HG02798 (cell line): ENCODE measurements around the gene CD93.
A peak's percentile ranks its signal among the peaks of the same experiment; 100 is the strongest.

ENCODE experiments used
- ATAC-seq: cut with Tn5 transposase; IDR thresholded peaks from one replicate; pipeline ENCODE4 v1.9.1; 2021; ENCODE audit warnings: mild to moderate bottlenecking; ENCODE audit not compliant: unreplicated experiment, poor library complexity

CD93 gene

GRCh38 chr20:23101696-23102406 lies 15.7 kb upstream of the CD93 start:
- no peak for ATAC-seq

- ATAC-seq: no peak
Measured at GRCh38 chr20:23100720-23101107, 14.6 kb upstream of the CD93 start.

- ATAC-seq: no peak
Measured at GRCh38 chr20:23099791-23100719, 13.9 kb upstream of the CD93 start.

- no peak for ATAC-seq
Measured at GRCh38 chr20:23097636-23098580, 11.8 kb upstream of the CD93 start.

- ATAC-seq: no peak
Measured at GRCh38 chr20:23096986-23097520, 10.9 kb upstream of the CD93 start.

- ATAC-seq: peak; percentile 47
Measured at GRCh38 chr20:23096097-23096496, 10.0 kb upstream of the CD93 start.

GRCh38 chr20:23095499-23095898 lies 9.4 kb upstream of the CD93 start:
- ATAC-seq: no peak

GRCh38 chr20:23094927-23095326 lies 8.8 kb upstream of the CD93 start:
- no peak for ATAC-seq

GRCh38 chr20:23094213-23094896 lies 8.2 kb upstream of the CD93 start:
- no peak for ATAC-seq

- no peak for ATAC-seq
Measured at GRCh38 chr20:23093613-23094012, 7.5 kb upstream of the CD93 start.

- no peak for ATAC-seq
Measured at GRCh38 chr20:23092861-23093495, 6.9 kb upstream of the CD93 start.

GRCh38 chr20:23092384-23092756 lies 6.2 kb upstream of the CD93 start:
- ATAC-seq: no peak

GRCh38 chr20:23091721-23092383 lies 5.7 kb upstream of the CD93 start:
- ATAC-seq: no peak

- ATAC-seq: no peak
Measured at GRCh38 chr20:23090878-23091277, 4.8 kb upstream of the CD93 start.

- no peak for ATAC-seq
Measured at GRCh38 chr20:23090147-23090546, 4.0 kb upstream of the CD93 start.

- ATAC-seq: no peak
Measured at GRCh38 chr20:23088866-23089265, 2.7 kb upstream of the CD93 start.

GRCh38 chr20:23087587-23088251 lies 1.6 kb upstream of the CD93 start:
- ATAC-seq: no peak

- ATAC-seq: no peak
Measured at GRCh38 chr20:23086931-23087411, 847 bp upstream of the CD93 start.
